ENCODE measurements around the gene CRYBB2. TPM values are rescaled to one million over a fixed set of nuclear protein-coding genes. Genes with fewer than 3 reads are reported as not detected.
"Not testable (repeated sequence)": the region's sequence is repeated elsewhere in the genome, so short reads cannot be mapped to it uniquely, and the experiment has no call there.

Gene CRYBB2
- total RNA-seq, result under 1 TPM in 1 of 2 experiments, not detected in 1; 0.45 TPM

DNA sequence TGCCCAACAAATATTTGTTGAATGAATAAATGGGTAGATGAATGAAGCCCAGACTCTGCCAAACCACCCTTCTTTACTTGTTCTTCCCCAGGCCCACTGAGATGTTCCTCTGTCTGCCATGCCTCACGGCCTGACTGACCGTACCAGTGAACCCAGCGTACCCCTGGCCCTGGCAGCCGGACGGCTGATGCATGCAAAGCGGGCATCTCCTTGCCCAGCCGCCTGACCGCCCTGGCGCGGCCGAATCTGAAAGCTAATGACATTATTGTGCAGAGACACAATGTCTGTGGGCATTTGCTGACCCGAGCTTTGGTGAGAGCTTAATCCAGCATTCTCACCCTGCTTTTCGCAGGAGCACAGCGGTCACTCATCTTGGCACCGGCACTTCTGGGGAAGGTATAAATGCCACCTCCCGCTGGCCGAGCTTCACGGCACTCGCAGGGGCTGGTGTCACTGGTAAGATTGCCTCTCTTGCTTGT lies at the start of gene CRYBB2:
TSS of gene CRYBB2 (plus strand) at position 429 of the 479 bp plus-strand sequence. CDS start 1,791 bp downstream, outside the sequence.
- ChIA-PET POLR2A (no interaction called here), CTCF (no interaction called here)
- no peaks in the 10 kb centered on the region for H3K36me3 Mint-ChIP-seq (ENCODE audit: low read depth)
- no peak within 1 kb of the TSS for H3K27ac Mint-ChIP-seq
- DNase-seq, result no peak
- peaks cover 16% of the 10 kb centered on the region for H3K27me3 Mint-ChIP-seq
- H3K9me3 Mint-ChIP-seq, result no peaks in the 10 kb centered on the region
- H3K4me3 Mint-ChIP-seq, result no peak within 1 kb of the TSS
- H3K4me1 Mint-ChIP-seq, result no peaks in the 10 kb centered on the region

DNA sequence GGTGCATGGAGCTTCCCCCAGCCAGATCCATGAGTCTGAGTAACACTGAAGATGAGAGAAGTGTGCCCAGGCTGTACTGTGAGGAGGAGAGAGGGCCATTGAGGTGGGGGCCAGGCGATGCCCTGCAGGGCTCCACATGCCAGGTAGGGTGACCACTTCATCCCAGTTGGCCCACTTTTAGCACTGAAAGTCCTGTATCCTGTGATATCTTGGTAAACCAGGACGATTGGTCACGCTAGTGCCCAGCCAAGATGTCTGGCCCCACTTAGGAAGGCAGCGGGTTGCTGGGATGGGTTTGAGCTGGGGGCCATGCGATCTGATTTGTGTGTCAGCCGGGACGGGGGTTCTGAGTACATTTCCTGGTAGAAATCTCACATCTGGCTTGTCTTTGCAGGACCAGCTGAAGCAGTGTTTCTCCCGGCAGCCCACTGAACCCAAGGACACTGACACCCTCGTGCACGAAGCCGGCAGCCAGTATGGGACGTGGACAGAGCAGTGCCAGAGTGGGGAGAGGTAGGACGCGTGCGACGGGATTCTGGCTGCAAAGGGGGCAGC lies 48.9 kb upstream of the CRYBB2 start:
- CTCF ChIA-PET, result interaction anchor here (1.3 kb wide), 1 partner anchor 90 kb away, joined by 3 read pairs; no protein-coding TSS in a partner anchor
- H3K4me3 Mint-ChIP-seq, result no peak overlapping the region

DNA sequence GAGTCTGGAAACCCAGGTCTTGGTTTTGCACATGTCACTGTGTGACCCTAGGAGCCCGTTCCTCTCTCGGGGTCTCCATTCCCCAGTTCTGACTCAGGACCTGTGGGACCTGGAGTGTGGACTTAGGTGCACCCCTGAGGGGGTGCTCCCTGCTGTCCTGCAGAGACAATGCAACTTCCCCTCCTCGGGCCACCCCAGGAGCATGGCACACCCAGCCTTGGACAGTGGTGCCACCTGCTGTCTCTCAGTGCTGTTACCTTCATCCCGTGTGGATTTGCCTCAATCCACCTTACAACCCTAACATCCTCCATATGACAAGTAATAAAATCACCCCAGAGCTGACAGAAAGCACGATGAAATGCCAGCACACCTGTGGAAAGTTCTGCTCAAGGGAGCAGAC lies 47.3 kb upstream of the CRYBB2 start:
- DNase-seq, result peak; percentile 32
- Mint-ChIP-seq H3K36me3 (ENCODE audit: low read depth) (peaks cover 12% of the 10 kb centered on the region), H3K4me3 (no peak overlapping the region), H3K4me1 (no peaks in the 10 kb centered on the region), H3K27ac (no peak overlapping the region), H3K27me3 (no peaks in the 10 kb centered on the region), H3K9me3 (no peaks in the 10 kb centered on the region)
- CTCF ChIA-PET, result interaction anchor here (1.3 to 1.5 kb wide), 2 partner anchors 91 to 92 kb away, joined by 3 read pairs; no protein-coding TSS in a partner anchor
- POLR2A ChIA-PET, result no interaction called here

More for the DNA sequence above, 48.9 kb upstream of the CRYBB2 start:
- POLR2A ChIA-PET, result no interaction called here
- DNase-seq, result no peak
- H3K4me1 Mint-ChIP-seq, result no peaks in the 10 kb centered on the region
- H3K36me3 Mint-ChIP-seq (ENCODE audit: low read depth), result peaks cover 4% of the 10 kb centered on the region
- H3K27me3 Mint-ChIP-seq, result no peaks in the 10 kb centered on the region
- H3K9me3 Mint-ChIP-seq, result no peaks in the 10 kb centered on the region
- H3K27ac Mint-ChIP-seq, result peak overlapping the region; percentile 19

DNA sequence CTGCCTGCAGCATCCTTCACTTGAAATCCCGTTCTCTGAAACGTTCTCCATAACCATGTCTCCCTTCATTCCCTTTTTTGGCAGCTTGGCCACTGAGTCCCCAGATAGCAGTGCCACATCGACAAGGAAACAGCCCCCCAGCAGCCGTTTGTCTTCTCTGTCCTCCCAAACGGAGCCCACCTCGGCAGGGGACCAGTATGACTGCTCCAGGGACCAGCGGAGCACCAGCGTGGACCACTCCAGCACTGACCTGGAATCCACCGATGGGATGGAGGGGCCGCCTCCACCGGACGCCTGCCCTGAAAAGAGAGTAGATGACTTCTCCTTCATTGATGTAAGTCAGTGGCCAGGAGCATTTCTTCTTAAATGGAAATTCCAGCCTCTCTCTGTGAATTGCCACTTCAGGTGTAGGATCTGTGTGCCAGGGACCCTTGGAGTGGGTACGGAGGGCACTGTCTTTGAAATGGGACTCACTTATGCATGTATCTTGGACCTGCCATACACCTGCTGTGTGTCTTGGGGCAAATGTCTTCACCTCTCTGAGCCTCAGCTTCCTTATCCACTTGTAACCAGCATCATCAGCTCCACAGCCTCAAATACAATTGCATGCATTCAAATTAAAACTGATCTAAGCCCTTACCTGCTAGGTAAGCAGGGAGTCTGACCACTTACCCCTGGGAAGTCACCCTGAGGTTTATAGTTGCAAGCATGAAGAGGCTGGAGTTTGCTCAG lies 45.1 kb upstream of the CRYBB2 start:
- ChIA-PET POLR2A (no interaction called here), CTCF (no interaction called here)

DNA sequence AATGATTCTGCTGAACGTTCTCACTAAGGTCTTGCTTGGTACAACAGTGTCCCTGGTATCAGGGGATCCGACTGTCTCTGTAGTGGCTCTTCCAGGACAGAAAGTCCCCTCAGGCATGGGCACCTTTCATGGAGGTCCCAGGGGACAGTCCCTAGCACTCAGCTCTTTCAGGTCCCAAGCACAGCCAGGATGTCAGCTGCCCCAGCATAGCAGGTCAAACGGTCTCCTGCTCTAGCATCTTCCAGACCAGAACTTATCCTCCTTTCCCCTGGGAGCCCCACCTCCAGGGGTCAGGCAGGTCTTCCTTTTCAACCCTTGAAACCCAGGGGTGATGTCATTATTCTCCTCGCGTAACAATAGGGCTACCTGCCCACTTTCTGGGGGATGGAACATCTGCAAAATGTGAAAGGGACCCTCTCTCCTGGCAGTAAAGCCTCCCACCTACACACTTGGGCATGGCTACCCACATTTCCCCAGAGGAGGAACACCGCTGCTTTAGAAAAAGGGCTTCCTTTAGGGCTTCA lies 44.5 kb upstream of the CRYBB2 start:
- ChIA-PET CTCF (no interaction called here), POLR2A (no interaction called here)
- DNase-seq, result no peak
- Mint-ChIP-seq H3K4me3 (no peak overlapping the region), H3K36me3 (ENCODE audit: low read depth) (peaks cover 33% of the 10 kb centered on the region), H3K27ac (no peak overlapping the region), H3K27me3 (no peaks in the 10 kb centered on the region), H3K4me1 (no peaks in the 10 kb centered on the region), H3K9me3 (peaks cover 7% of the 10 kb centered on the region)

More for the DNA sequence above, 45.1 kb upstream of the CRYBB2 start:
- Mint-ChIP-seq H3K27me3 (no peaks in the 10 kb centered on the region), H3K4me1 (no peaks in the 10 kb centered on the region), H3K4me3 (no peak overlapping the region), H3K27ac (no peak overlapping the region), H3K9me3 (peaks cover 1% of the 10 kb centered on the region), H3K36me3 (ENCODE audit: low read depth) (peaks cover 27% of the 10 kb centered on the region)
- DNase-seq, result no peak

GRCh38 chr22:25176175-25176574 lies 43.3 kb upstream of the CRYBB2 start:
- peaks cover 7% of the 10 kb centered on the region for H3K9me3 Mint-ChIP-seq
- H3K4me1 Mint-ChIP-seq, result no peaks in the 10 kb centered on the region
- CTCF ChIA-PET, result interaction anchor here (0.7 kb wide), 1 partner anchor 24 kb away, joined by 3 read pairs; no protein-coding TSS in a partner anchor
- H3K36me3 Mint-ChIP-seq (ENCODE audit: low read depth), result peaks cover 40% of the 10 kb centered on the region
- no peak overlapping the region for H3K27ac Mint-ChIP-seq
- no peak overlapping the region for H3K4me3 Mint-ChIP-seq
- H3K27me3 Mint-ChIP-seq, result no peaks in the 10 kb centered on the region
- DNase-seq, result no peak
- POLR2A ChIA-PET, result no interaction called here

DNA sequence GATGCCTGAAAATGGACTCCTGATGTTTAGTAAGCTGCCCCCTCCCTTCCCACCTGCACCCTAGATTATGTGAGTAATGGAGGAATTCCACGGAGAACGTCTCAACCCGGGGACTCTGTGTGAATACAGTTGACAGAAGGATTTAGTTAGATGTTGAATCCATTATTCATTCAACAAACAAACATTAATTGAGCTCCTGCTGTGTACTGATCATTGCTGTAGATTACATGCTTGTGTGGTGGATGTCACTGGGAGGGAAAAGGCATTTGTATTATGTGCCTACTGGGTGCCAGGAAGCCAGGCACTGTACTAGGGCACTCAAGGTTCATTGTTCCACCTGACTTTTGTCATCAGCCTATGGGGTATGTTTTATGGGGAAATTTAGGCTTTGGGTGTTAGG lies 42.6 kb upstream of the CRYBB2 start:
- ChIA-PET CTCF (interaction anchor here (0.7 kb wide), 1 partner anchor 24 kb away, joined by 3 read pairs; no protein-coding TSS in a partner anchor), POLR2A (no interaction called here)
- Mint-ChIP-seq H3K4me1 (no peaks in the 10 kb centered on the region), H3K27ac (no peak overlapping the region), H3K27me3 (no peaks in the 10 kb centered on the region), H3K36me3 (ENCODE audit: low read depth) (peaks cover 41% of the 10 kb centered on the region), H3K4me3 (no peak overlapping the region), H3K9me3 (peaks cover 7% of the 10 kb centered on the region)
- DNase-seq, result no peak

- no peak overlapping the region for H3K4me3 Mint-ChIP-seq
- peaks cover 7% of the 10 kb centered on the region for H3K9me3 Mint-ChIP-seq
- no peaks in the 10 kb centered on the region for H3K27me3 Mint-ChIP-seq
- no peaks in the 10 kb centered on the region for H3K4me1 Mint-ChIP-seq
- no peak overlapping the region for H3K27ac Mint-ChIP-seq
- peaks cover 41% of the 10 kb centered on the region for H3K36me3 Mint-ChIP-seq (ENCODE audit: low read depth)
- ChIA-PET CTCF (no interaction called here), POLR2A (no interaction called here)
- no peak for DNase-seq
Observed at GRCh38 chr22:25177226-25177625, 42.2 kb upstream of the CRYBB2 start.

DNA sequence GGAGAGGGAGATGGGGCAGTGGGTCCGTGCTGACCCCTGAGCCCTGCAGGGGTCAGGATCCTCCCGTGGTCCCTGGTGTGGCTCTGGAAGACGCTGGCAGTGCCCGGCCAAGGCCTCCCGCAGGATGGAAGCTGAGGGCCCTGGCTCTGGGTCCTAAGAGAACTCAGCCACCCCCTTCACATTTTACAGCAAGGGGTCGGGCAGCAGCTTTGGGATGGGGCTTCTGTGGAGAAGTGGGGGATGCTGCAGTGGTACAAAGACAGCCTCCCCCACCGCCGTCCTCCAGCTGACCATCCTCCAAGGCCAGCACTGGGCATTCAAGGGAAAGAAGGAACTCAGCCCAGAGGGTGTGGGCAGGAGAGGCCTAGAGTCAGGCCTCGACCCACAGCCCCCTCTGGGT lies 41.5 kb upstream of the CRYBB2 start:
- Mint-ChIP-seq H3K4me1 (no peaks in the 10 kb centered on the region), H3K27ac (no peak overlapping the region), H3K36me3 (ENCODE audit: low read depth) (peaks cover 44% of the 10 kb centered on the region), H3K9me3 (peaks cover 7% of the 10 kb centered on the region), H3K4me3 (no peak overlapping the region), H3K27me3 (no peaks in the 10 kb centered on the region)
- DNase-seq, result no peak
- ChIA-PET POLR2A (no interaction called here), CTCF (no interaction called here)

DNA sequence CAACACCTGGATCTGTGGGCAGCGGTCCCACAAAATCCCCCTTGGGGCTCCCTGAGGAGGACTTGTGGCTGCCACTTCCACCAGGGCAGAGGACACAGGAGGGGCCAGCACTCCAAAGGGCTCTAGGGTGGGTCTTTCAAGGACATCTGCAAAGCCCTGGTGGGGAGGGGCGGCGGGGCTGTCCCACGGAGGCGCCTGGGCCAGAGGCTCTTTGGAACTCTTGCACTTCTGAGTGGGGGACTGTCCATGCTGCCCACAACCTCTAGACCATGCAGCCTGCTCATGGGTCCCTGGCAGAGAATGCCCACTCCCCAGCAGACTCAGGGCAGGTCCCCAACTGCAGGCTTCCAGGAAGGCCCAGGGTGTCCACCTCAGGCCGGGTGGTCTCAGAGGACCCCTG lies 41.1 kb upstream of the CRYBB2 start:
- peaks cover 44% of the 10 kb centered on the region for H3K36me3 Mint-ChIP-seq (ENCODE audit: low read depth)

GRCh38 chr22:25178869-25179631 lies 40.4 kb upstream of the CRYBB2 start:
- H3K4me3 Mint-ChIP-seq, DNase-seq, H3K27me3 Mint-ChIP-seq, POLR2A ChIA-PET, H3K9me3 Mint-ChIP-seq, H3K4me1 Mint-ChIP-seq, H3K27ac Mint-ChIP-seq, CTCF ChIA-PET: not testable (repeated sequence)
- H3K36me3 Mint-ChIP-seq (ENCODE audit: low read depth), result peaks cover 44% of the 10 kb centered on the region

More for the DNA sequence above, 41.1 kb upstream of the CRYBB2 start:
- H3K4me3 Mint-ChIP-seq, result peak overlapping the region; percentile 66
- DNase-seq, POLR2A ChIA-PET, CTCF ChIA-PET, H3K9me3 Mint-ChIP-seq, H3K4me1 Mint-ChIP-seq, H3K27me3 Mint-ChIP-seq: not testable (repeated sequence)
- H3K27ac Mint-ChIP-seq, result peak overlapping the region; percentile 75

DNA sequence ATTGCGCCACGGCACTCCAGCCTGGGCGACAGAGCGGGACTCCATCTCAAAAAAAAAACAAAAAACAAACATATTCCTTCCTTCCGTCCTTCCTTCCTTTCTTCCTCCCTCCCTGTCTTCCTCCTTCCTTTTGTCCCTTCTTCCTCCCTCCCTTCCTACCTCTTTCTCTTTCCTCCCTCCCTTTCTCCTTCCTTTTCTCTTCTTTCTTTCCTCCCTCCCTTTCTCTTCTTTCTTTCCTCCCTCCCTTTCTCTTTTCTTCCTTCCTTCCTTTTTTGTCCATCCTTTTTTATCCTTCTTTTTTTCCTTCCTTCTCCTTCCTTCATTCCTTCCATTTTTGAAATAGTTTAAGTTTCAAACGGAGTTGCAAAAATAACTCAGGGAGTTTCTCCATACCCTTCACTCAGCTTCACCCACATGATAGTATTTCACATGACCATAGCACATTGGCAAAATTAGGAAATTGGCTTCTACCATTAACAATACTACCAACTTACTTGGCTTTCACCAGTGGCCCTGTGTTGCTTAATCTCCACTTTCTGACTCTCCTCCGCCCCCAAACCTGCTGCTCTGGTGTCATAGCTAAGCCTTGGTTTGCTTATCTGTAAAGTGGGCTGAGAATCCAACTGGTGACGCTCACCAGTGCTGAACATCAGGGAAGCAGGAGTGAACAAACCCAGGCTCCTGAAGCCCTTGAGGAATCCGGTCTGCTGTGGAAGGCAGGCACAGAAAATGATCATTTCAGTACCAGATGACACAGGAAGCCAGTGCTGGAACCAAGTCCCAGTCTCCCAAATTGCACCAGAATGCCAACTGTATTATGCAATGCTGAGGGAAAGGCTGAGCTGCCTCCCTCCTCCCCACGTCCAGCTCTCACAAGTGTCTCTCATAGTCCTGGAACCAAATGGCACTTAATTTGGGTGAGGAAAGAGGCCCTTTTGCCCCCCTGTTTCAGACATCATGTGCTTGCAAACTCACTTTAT lies 37.0 kb upstream of the CRYBB2 start:
- H3K36me3 Mint-ChIP-seq (ENCODE audit: low read depth), result peaks cover 38% of the 10 kb centered on the region
- H3K4me1 Mint-ChIP-seq, result no peaks in the 10 kb centered on the region
- H3K27me3 Mint-ChIP-seq, result no peaks in the 10 kb centered on the region
- peaks cover 7% of the 10 kb centered on the region for H3K9me3 Mint-ChIP-seq
- no peak overlapping the region for H3K27ac Mint-ChIP-seq
- POLR2A ChIA-PET, result no interaction called here
- H3K4me3 Mint-ChIP-seq, result no peak overlapping the region
- CTCF ChIA-PET, result no interaction called here
- DNase-seq, result no peak

Data from activated CD4-positive, alpha-beta T cell treated with anti-CD3 and anti-CD28 coated beads, Interleukin-2, amount 10 ng/mL, durations not matched to agents 7 days and 5 days (primary cell).